Endometrium (tissue), 2 donors: ENCODE data around the gene TRPM4.
A peak's percentile ranks its signal among the peaks of the same experiment; 100 is the strongest.
"Not testable (repeated sequence)": the region's sequence is repeated elsewhere in the genome, so short reads cannot be mapped to it uniquely, and the experiment has no call there.

Source experiments
- FAIRE-seq: peaks from 2 replicates; lab custom pipeline; 2012; peaks lifted over from hg19 to GRCh38; lab: Jason Lieb, UNC
- donor health status: control.
- donor health status: control.

The TRPM4 gene

GRCh38 chr19:49127225-49127624, 30.4 kb upstream of the TRPM4 start:
- FAIRE-seq: not testable (repeated sequence)

- FAIRE-seq: no peak
Measured at GRCh38 chr19:49127674-49128544, 29.7 kb upstream of the TRPM4 start.

GRCh38 chr19:49128545-49129237, 28.9 kb upstream of the TRPM4 start:
- FAIRE-seq: no peak

GRCh38 chr19:49129238-49129583, 28.4 kb upstream of the TRPM4 start:
- FAIRE-seq: no peak

- FAIRE-seq: no peak
Measured at GRCh38 chr19:49130325-49130724, 27.3 kb upstream of the TRPM4 start.

GRCh38 chr19:49132974-49133609, 24.5 kb upstream of the TRPM4 start:
- no peak for FAIRE-seq

GRCh38 chr19:49133621-49134454, 23.8 kb upstream of the TRPM4 start:
- no peak for FAIRE-seq

GRCh38 chr19:49135686-49136085, 21.9 kb upstream of the TRPM4 start:
- no peak for FAIRE-seq

GRCh38 chr19:49136771-49137171, 20.8 kb upstream of the TRPM4 start:
- no peak for FAIRE-seq

GRCh38 chr19:49140951-49141350, 16.6 kb upstream of the TRPM4 start:
- FAIRE-seq: no peak

GRCh38 chr19:49141352-49141751, 16.2 kb upstream of the TRPM4 start:
- FAIRE-seq: no peak

GRCh38 chr19:49142866-49143335, 14.7 kb upstream of the TRPM4 start:
- peak; percentile 91 for FAIRE-seq

GRCh38 chr19:49145573-49146407, 11.8 kb upstream of the TRPM4 start:
- no peak for FAIRE-seq

GRCh38 chr19:49146408-49146770, 11.2 kb upstream of the TRPM4 start:
- FAIRE-seq: not testable (repeated sequence)

GRCh38 chr19:49148044-49148682, 9.4 kb upstream of the TRPM4 start:
- no peak for FAIRE-seq

- peak; percentile 29 for FAIRE-seq
Measured at GRCh38 chr19:49148784-49149651, 8.6 kb upstream of the TRPM4 start.

GRCh38 chr19:49149652-49150105, 7.9 kb upstream of the TRPM4 start:
- no peak for FAIRE-seq

- no peak for FAIRE-seq
Measured at GRCh38 chr19:49150106-49150943, 7.3 kb upstream of the TRPM4 start.

GRCh38 chr19:49150944-49151243, 6.7 kb upstream of the TRPM4 start:
- no peak for FAIRE-seq
